GM23248 (cell line): ENCODE results near the gene HOXB2.

Experiments used
- EZH2 ChIP-seq: fragments of 200-600 bp; sonication (generic); IDR thresholded peaks from 2 replicates; pipeline ENCODE4 v1.6.1; 2018; ENCODE audit warnings: antibody characterized with exemption, mild to moderate bottlenecking; ENCODE audit not compliant: insufficient read depth, poor library complexity, severe bottlenecking
- EZH2phosphoT487 ChIP-seq: fragments of 200-600 bp; sonication (generic); IDR thresholded peaks from 2 replicates; pipeline ENCODE4 v1.6.1; 2018; ENCODE audit warnings: antibody characterized with exemption, moderate library complexity, mild to moderate bottlenecking, low read depth; ENCODE audit not compliant: insufficient read depth

DNA sequence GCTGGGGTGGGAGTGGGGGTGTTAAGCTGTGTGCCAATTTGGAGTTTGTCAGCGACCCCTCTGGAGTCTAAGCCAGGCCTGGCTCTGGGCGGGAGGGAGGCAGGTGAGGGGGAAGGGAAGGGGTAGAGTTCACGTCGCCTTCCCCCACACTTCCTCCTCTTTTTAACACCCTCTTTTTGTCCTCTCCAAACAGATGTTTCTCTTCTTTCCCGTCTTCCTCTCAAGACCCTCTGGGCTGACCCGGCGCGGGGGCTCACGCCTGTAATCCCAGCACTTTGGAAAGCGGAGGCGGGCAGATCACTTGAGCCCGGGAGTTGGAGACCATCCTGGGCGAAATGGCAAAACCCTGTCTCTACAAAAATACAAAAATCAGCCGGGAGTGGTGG lies 17.4 kb downstream of the HOXB2 start:
- TF ChIP-seq EZH2phosphoT487 (no peak), EZH2 (no peak)
